Natural killer cell (primary cell): ENCODE measurements around the gene SOX8. TPM values are rescaled to one million over a fixed set of nuclear protein-coding genes. Genes with fewer than 3 reads are reported as not detected.

Source experiments
- ATAC-seq, 3 donors: fragments of 150-1000 bp in 2 of 3; fragments of 200-7000 bp in 1 of 3; cut with Tn5 transposase; 1 replicate in 1 of 3; 2 replicates in 2 of 3; pipeline ENCODE4 v1.10.0; 2021; ENCODE audit warnings: mild to moderate bottlenecking in 2 of 3, moderate library complexity in 2 of 3
- DNase-seq, 2 donors: peaks; one replicate each; pipeline versions ENCODE4 v3.0.0 to v3.0.0-alpha.2; 2013 to 2021; ENCODE audit warnings: mixed read lengths in 1 of 2
- H3K27ac ChIP-seq: one replicate; pipeline ENCODE4 v1.5.1; 2013; ENCODE audit warnings: mild to moderate bottlenecking, low read length
- H3K27me3 ChIP-seq: one replicate; pipeline ENCODE4 v1.6.1; 2013; ENCODE audit warnings: low read length; ENCODE audit not compliant: control insufficient read depth, insufficient read depth
- H3K36me3 ChIP-seq: one replicate; pipeline ENCODE4 v1.6.1; 2013; ENCODE audit warnings: low read length; ENCODE audit not compliant: control insufficient read depth, insufficient read depth
- H3K4me1 ChIP-seq: one replicate; pipeline ENCODE4 v1.6.1; 2013; ENCODE audit warnings: low read length; ENCODE audit not compliant: control insufficient read depth, insufficient read depth
- H3K4me3 ChIP-seq: one replicate; pipeline ENCODE4 v1.5.1; 2013; ENCODE audit warnings: low read length
- H3K9me3 ChIP-seq: one replicate; pipeline ENCODE4 v1.6.1; 2013; ENCODE audit warnings: low read length; ENCODE audit not compliant: control insufficient read depth, insufficient read depth
- H3K27ac Mint-ChIP-seq, 2 donors: one replicate each; pipeline ENCODE4 v1.8.0; 2022; ENCODE audit warnings: mild to moderate bottlenecking in 2 of 2, mixed read lengths in 2 of 2, moderate library complexity in 1 of 2
- H3K27me3 Mint-ChIP-seq, 2 donors: one replicate each; pipeline ENCODE4 v1.8.0; 2022; ENCODE audit warnings: low read depth in 2 of 2, mixed read lengths in 2 of 2
- H3K36me3 Mint-ChIP-seq: one replicate; pipeline ENCODE4 v1.8.0; 2022; ENCODE audit warnings: mixed read lengths
- H3K4me1 Mint-ChIP-seq, 2 donors: one replicate each; pipeline ENCODE4 v1.8.0; 2022; ENCODE audit warnings: mixed read lengths in 2 of 2
- H3K4me3 Mint-ChIP-seq: one replicate; pipeline ENCODE4 v1.8.0; 2022; ENCODE audit warnings: mild to moderate bottlenecking, moderate library complexity, mixed read lengths
- H3K9me3 Mint-ChIP-seq, 2 donors: one replicate each; pipeline ENCODE4 v1.8.0; 2022; ENCODE audit warnings: mixed read lengths in 2 of 2
- CTCF ChIP-seq: fragments of 200-600 bp; IDR thresholded peaks from one replicate; pipeline ENCODE4 v1.8.0; 2022; ENCODE audit warnings: antibody characterized with exemption
- WGBS: methylation state at CpG from one replicate; pipeline ENCODE4 v1.1.7; 2013; ENCODE audit warnings: missing lambda C conversion rate; ENCODE audit not compliant: insufficient coverage; 5-methylcytosine and 5-hydroxymethylcytosine counted together
- intact Hi-C: fragments of 100-400 bp; cut with micrococcal nuclease; formaldehyde crosslinking; loops from one replicate; pipeline ENCODE4 v1.14.2; 2022
- total RNA-seq, 4 donors: library from RNA; stranded (reverse); fragments of 120-200 nt in 1 of 4; gene quantifications; one replicate each; pipeline versions ENCODE4 v1.2.3 to v1.2.4, GENCODE V29; 2013 to 2022

Gene SOX8
- total RNA-seq, 3 donors from 2014 or later (not counting 1 experiment from before 2014, with no cell fraction given) = not detected

DNA sequence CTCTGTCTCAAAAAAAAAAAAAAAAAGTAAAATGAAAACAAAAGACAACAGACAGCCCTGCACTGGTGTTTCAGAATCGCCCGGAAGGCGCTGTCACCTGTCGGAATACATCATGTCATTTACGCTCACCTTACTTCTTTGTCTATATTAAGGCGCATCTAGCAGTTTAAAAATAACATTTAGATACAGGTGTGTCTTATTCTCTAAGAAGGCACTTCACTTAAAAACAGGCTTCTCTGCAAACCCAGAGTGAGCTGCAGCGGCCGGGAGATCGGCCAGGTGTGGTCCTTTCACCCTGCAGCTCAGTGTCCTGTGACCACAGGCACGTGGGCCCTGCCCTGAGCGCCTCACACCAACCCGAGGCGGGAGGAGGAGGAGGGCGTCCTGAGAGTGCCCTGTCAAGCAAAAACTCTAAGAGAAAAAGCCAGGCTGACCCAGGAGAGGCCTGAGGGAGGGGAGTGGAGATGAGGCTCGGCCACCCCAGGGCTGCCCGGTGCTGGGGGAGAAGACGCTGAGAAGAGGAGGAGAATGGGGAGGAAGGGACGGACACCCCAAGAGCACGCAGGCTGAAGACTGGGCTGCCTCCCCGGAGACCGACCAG lies 7.5 kb upstream of the SOX8 start:
- H3K4me1 ChIP-seq = peaks cover 17% of the 10 kb centered on the region
- H3K36me3 Mint-ChIP-seq = no peaks in the 10 kb centered on the region
- no peak overlapping the region for H3K4me3 ChIP-seq
- peaks cover 0 to 9% of the 10 kb centered on the region in 2 donors for H3K27me3 Mint-ChIP-seq
- DNase-seq (no peak), ATAC-seq (no peak)
- no peak overlapping the region for H3K27ac ChIP-seq
- no peaks in the 10 kb centered on the region for H3K27me3 ChIP-seq
- no peak for TF ChIP-seq CTCF
- no peak overlapping the region for H3K4me3 Mint-ChIP-seq
- no peaks in the 10 kb centered on the region for H3K9me3 Mint-ChIP-seq
- H3K27ac Mint-ChIP-seq = no peak overlapping the region
- intact Hi-C loops = no loop called here
- 84% methylated on average over 21 of the region's 21 CpGs for WGBS
- no peaks in the 10 kb centered on the region for H3K9me3 ChIP-seq
- H3K36me3 ChIP-seq = no peaks in the 10 kb centered on the region
- peaks cover 0 to 10% of the 10 kb centered on the region in 2 donors for H3K4me1 Mint-ChIP-seq

GRCh38 chr16:974611-975261 lies 6.8 kb upstream of the SOX8 start:
- no peaks in the 10 kb centered on the region for H3K36me3 Mint-ChIP-seq

DNA sequence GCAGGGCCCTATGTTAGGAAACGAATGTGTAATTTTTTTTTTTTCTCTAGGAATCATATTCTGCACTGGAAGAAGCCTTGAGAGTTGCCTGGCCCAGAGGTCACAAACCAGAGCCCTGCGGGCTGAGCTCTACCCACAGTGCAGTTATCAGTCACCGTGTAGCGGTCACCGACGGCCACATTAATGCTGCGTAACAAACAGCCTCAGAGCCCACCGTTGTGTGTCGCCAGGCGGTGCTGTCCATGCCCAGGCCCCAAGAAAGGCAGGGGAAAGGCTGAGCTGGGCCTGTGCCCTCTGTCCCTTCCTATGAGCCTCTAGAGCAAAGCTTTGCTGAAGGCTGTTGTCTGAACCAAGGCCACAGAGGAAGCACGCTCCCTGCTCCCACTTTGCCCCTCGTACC lies 6.3 kb upstream of the SOX8 start:
- H3K27me3 ChIP-seq = peaks cover 7% of the 10 kb centered on the region
- peaks cover 12% of the 10 kb centered on the region for H3K4me1 ChIP-seq
- H3K4me3 ChIP-seq = no peak overlapping the region
- H3K9me3 Mint-ChIP-seq = no peaks in the 10 kb centered on the region
- intact Hi-C loops = no loop called here
- H3K9me3 ChIP-seq = no peaks in the 10 kb centered on the region
- no peak overlapping the region for H3K27ac ChIP-seq
- peaks cover 0 to 15% of the 10 kb centered on the region in 2 donors for H3K27me3 Mint-ChIP-seq
- H3K4me3 Mint-ChIP-seq = no peak overlapping the region
- H3K27ac Mint-ChIP-seq = no peak overlapping the region
- no peak for TF ChIP-seq CTCF
- 89% methylated on average over 12 of the region's 12 CpGs for WGBS
- no peak for ATAC-seq
- no peaks in the 10 kb centered on the region for H3K36me3 Mint-ChIP-seq
- DNase-seq = no peak
- peaks cover 0 to 5% of the 10 kb centered on the region in 2 donors for H3K4me1 Mint-ChIP-seq
- H3K36me3 ChIP-seq = no peaks in the 10 kb centered on the region

More at GRCh38 chr16:974611-975261, 6.8 kb upstream of the SOX8 start:
- peaks cover 11% of the 10 kb centered on the region for H3K4me1 ChIP-seq
- TF ChIP-seq CTCF = no peak
- H3K4me1 Mint-ChIP-seq = peaks cover 0 to 8% of the 10 kb centered on the region in 2 donors
- H3K36me3 ChIP-seq = no peaks in the 10 kb centered on the region
- H3K9me3 ChIP-seq = no peaks in the 10 kb centered on the region
- no peak overlapping the region for H3K4me3 ChIP-seq
- ATAC-seq = no peak
- intact Hi-C loops = no loop called here
- H3K27ac ChIP-seq = no peak overlapping the region
- peaks cover 0 to 12% of the 10 kb centered on the region in 2 donors for H3K27me3 Mint-ChIP-seq
- H3K27me3 ChIP-seq = peaks cover 4% of the 10 kb centered on the region
- no peak overlapping the region for H3K4me3 Mint-ChIP-seq
- H3K27ac Mint-ChIP-seq = no peak overlapping the region
- DNase-seq = no peak
- H3K9me3 Mint-ChIP-seq = no peaks in the 10 kb centered on the region
- WGBS = 85% methylated on average over 23 of the region's 26 CpGs
